Esophagus squamous epithelium (tissue), 4 donors: Measurements from ENCODE around the gene TTC31.

Experiments used
- POLR2A ChIP-seq, 4 donors: fragments of 450-650 bp; IDR thresholded peaks; one replicate each; pipeline ENCODE4 v1.6.1; 2017; ENCODE audit warnings: antibody characterized with exemption in 4 of 4, mild to moderate bottlenecking in 4 of 4, moderate library complexity in 3 of 4
- TF ChIP-seq, protein P1 (sequence below), 6 experiments: fragments of 450-650 bp in 4 of 6; fragments of 200-600 bp in 2 of 6; sonication (generic) in 2 of 6; IDR thresholded peaks; one replicate each; pipeline ENCODE4 v1.5.1; 2016 to 2019; ENCODE audit warnings: antibody characterized with exemption in 6 of 6, mild to moderate bottlenecking in 4 of 6, moderate library complexity in 4 of 6

DNA sequence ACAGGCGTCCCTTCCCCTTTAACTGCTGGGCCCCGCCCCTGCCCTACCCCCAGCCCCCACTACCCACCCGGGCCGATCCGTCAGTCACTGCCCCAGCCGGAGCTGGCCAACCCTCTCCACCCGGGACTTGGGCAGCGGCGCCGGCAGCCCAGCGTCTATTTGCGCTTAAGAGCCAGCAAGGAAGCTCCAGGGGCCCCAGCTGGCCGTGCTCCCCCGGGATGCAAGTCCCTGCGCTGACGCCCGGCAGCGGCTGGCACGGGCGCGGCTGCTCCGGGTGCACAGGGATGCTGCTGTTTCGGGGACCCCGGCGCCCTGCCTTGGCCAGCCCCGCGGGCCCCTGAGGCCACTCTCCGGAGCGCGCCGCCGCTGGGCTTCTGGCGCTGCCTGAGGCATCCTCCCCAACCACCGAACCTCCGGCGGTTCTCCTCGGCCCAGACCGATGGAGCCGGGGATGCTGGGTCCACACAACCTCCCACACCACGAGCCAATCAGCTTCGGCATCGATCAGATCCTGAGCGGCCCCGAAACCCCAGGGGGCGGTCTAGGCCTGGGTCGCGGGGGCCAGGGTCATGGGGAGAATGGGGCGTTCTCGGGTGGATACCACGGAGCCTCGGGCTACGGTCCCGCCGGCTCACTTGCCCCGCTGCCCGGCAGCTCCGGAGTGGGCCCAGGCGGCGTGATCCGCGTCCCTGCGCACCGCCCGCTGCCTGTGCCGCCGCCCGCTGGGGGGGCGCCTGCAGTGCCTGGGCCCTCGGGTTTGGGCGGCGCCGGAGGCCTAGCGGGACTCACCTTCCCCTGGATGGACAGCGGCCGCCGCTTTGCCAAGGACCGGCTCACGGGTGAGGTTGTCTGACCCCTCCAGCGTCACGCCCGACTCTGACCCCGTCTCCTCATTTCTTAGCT, 31.7 kb downstream of the TTC31 start, which contains the start of gene TLX2:
- no peak for TF ChIP-seq POLR2A (IDR thresholded peaks at IDR 0.05)
- TF ChIP-seq, protein P1, sequence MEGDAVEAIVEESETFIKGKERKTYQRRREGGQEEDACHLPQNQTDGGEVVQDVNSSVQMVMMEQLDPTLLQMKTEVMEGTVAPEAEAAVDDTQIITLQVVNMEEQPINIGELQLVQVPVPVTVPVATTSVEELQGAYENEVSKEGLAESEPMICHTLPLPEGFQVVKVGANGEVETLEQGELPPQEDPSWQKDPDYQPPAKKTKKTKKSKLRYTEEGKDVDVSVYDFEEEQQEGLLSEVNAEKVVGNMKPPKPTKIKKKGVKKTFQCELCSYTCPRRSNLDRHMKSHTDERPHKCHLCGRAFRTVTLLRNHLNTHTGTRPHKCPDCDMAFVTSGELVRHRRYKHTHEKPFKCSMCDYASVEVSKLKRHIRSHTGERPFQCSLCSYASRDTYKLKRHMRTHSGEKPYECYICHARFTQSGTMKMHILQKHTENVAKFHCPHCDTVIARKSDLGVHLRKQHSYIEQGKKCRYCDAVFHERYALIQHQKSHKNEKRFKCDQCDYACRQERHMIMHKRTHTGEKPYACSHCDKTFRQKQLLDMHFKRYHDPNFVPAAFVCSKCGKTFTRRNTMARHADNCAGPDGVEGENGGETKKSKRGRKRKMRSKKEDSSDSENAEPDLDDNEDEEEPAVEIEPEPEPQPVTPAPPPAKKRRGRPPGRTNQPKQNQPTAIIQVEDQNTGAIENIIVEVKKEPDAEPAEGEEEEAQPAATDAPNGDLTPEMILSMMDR (IDR thresholded peaks at IDR 0.05), result no peak
